ENCODE results near the gene CORO6.

Gene CORO6

GRCh38 chr17:29590411-29591145 lies 32.1 kb downstream of the CORO6 start:
- Histone ChIP-seq H3K9me3 (replicated peaks; ENCODE audit: insufficient read depth, low read length) (no peaks in the 10 kb centered on the region), H3K27ac (ENCODE audit: low read length) (no peak overlapping the region), H2AFZ (ENCODE audit: low read length) (peak overlapping the region; percentile 84), H3K4me2 (ENCODE audit: low read depth, low read length) (peak overlapping the region; percentile 99), H3K4me3 (ENCODE audit: low read length) (peak overlapping the region; percentile 84), H3K27me3 (replicated peaks; ENCODE audit: insufficient read depth, low read length) (no peaks in the 10 kb centered on the region), H3K9me2 (replicated peaks; ENCODE audit: insufficient read depth, low read length) (no peaks in the 10 kb centered on the region), H3K9ac (ENCODE audit: low read length) (peak overlapping the region; percentile 67; the same call in 1 of the 2 replicates), H3K4me1 (ENCODE audit: low read length) (peaks cover 36% of the 10 kb centered on the region), H3F3A (ENCODE audit: insufficient read depth, low read length) (peaks cover 6% of the 10 kb centered on the region; the same call in 1 of the 2 replicates), H3K79me2 (ENCODE audit: low read length) (peaks cover 34% of the 10 kb centered on the region), H3K36me3 (replicated peaks; ENCODE audit: insufficient read depth, low read length) (no peaks in the 10 kb centered on the region), H4K20me1 (ENCODE audit: insufficient read depth, low read length) (no peaks in the 10 kb centered on the region)
- no peak for DNase-seq
- TF ChIP-seq, protein P1, sequence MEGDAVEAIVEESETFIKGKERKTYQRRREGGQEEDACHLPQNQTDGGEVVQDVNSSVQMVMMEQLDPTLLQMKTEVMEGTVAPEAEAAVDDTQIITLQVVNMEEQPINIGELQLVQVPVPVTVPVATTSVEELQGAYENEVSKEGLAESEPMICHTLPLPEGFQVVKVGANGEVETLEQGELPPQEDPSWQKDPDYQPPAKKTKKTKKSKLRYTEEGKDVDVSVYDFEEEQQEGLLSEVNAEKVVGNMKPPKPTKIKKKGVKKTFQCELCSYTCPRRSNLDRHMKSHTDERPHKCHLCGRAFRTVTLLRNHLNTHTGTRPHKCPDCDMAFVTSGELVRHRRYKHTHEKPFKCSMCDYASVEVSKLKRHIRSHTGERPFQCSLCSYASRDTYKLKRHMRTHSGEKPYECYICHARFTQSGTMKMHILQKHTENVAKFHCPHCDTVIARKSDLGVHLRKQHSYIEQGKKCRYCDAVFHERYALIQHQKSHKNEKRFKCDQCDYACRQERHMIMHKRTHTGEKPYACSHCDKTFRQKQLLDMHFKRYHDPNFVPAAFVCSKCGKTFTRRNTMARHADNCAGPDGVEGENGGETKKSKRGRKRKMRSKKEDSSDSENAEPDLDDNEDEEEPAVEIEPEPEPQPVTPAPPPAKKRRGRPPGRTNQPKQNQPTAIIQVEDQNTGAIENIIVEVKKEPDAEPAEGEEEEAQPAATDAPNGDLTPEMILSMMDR (IDR thresholded peaks at IDR 0.05; ENCODE audit: low read length): no peak
- no peak for TF ChIP-seq EZH2phosphoT487 (IDR thresholded peaks at IDR 0.05; ENCODE audit: low read length)
- no peak for TF ChIP-seq EZH2 (optimal IDR thresholded peaks at IDR 0.05; ENCODE audit: low read depth, low read length)

- Histone ChIP-seq H3K9me3 (replicated peaks; ENCODE audit: insufficient read depth, low read length) (no peaks in the 10 kb centered on the region), H3K27ac (ENCODE audit: low read length) (no peak within 1 kb of the TSS; the same call in 1 of the 2 replicates), H3K4me2 (ENCODE audit: low read depth, low read length) (peak within 1 kb of the TSS; percentile 99), H3K9ac (ENCODE audit: low read length) (peak within 1 kb of the TSS; percentile 68), H3K79me2 (ENCODE audit: low read length) (peaks cover 42% of the 10 kb centered on the region), H3F3A (ENCODE audit: insufficient read depth, low read length) (peaks cover 6% of the 10 kb centered on the region; the same call in 1 of the 2 replicates), H4K20me1 (ENCODE audit: insufficient read depth, low read length) (no peaks in the 10 kb centered on the region), H3K4me3 (ENCODE audit: low read length) (peak within 1 kb of the TSS; percentile 84), H3K9me2 (replicated peaks; ENCODE audit: insufficient read depth, low read length) (no peaks in the 10 kb centered on the region), H2AFZ (ENCODE audit: low read length) (peak within 1 kb of the TSS; percentile 84), H3K36me3 (replicated peaks; ENCODE audit: insufficient read depth, low read length) (no peaks in the 10 kb centered on the region), H3K4me1 (ENCODE audit: low read length) (peaks cover 36% of the 10 kb centered on the region), H3K27me3 (replicated peaks; ENCODE audit: insufficient read depth, low read length) (no peaks in the 10 kb centered on the region)
- DNase-seq: peak; percentile 89
- TF ChIP-seq EZH2phosphoT487 (IDR thresholded peaks at IDR 0.05; ENCODE audit: low read length) (no peak), EZH2 (optimal IDR thresholded peaks at IDR 0.05; ENCODE audit: low read depth, low read length) (no peak)
- TF ChIP-seq, protein P1 (IDR thresholded peaks at IDR 0.05; ENCODE audit: low read length): no peak
Observed at GRCh38 chr17:29589524-29590410, 32.9 kb downstream of the CORO6 start, which contains the start of gene GIT1. Gene GIT1, minus strand, starts transcription at chr17:29589648. Its CDS starts 270 bp downstream, at chr17:29589378.

DNA sequence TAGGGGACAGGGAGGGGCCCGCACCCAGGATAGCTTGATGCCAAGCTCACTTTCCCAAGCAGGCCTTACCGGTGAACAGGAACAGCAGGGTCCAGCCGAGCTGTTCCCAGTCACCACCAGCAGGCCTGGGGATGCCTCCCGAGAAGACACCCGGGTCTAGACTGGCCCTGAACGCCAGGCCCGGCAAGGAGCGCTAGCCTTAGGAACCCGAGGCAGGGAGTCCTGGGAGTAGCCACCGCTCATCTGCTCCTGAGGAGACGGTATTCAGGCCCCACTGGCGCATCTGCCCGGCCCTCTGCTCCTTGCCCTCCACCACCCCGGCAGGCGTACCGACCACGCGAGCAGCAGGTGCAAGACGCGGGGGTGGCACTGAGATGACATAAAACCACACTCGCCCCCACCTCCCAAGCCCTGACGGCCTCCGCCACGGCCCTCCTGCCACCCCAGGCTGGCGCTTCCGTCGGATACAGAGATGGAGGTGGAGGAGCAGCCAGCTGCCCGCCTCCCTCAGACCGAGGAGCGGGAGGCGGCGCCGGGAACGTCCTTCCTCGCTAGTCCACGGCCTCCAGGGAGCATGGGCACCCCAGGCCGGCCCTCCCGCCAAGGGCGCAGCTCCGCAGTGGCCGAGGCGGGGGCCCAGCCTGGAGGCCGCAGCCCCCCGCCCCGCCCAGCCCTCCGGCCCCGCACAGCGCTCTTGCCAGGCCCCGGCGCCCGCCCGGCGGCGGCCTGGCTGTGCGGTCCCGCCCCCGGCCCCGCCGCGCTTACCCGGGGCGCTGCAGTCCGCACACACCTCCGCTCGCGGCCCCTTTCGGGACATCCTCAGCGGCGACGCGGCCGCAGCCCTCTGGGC lies 33.9 kb downstream of the CORO6 start:
- H2AFZ ChIP-seq (ENCODE audit: low read length): peak overlapping the region; percentile 57
- H3K4me1 ChIP-seq (ENCODE audit: low read length): peaks cover 32% of the 10 kb centered on the region
- peak overlapping the region; percentile 68; the same call in 1 of the 2 replicates for H3K9ac ChIP-seq (ENCODE audit: low read length)

More for the DNA sequence above, 33.9 kb downstream of the CORO6 start:
- Histone ChIP-seq H3K27me3 (replicated peaks; ENCODE audit: insufficient read depth, low read length) (no peaks in the 10 kb centered on the region), H4K20me1 (ENCODE audit: insufficient read depth, low read length) (no peaks in the 10 kb centered on the region), H3K9me2 (replicated peaks; ENCODE audit: insufficient read depth, low read length) (no peaks in the 10 kb centered on the region), H3K4me3 (ENCODE audit: low read length) (peak overlapping the region; percentile 78), H3K27ac (ENCODE audit: low read length) (no peak overlapping the region; the same call in 1 of the 2 replicates), H3K79me2 (ENCODE audit: low read length) (peaks cover 51% of the 10 kb centered on the region), H3K4me2 (ENCODE audit: low read depth, low read length) (peak overlapping the region; percentile 90), H3K36me3 (replicated peaks; ENCODE audit: insufficient read depth, low read length) (no peaks in the 10 kb centered on the region), H3K9me3 (replicated peaks; ENCODE audit: insufficient read depth, low read length) (no peaks in the 10 kb centered on the region), H3F3A (ENCODE audit: insufficient read depth, low read length) (peaks cover 6% of the 10 kb centered on the region; the same call in 1 of the 2 replicates)
- TF ChIP-seq, protein P1 (IDR thresholded peaks at IDR 0.05; ENCODE audit: low read length): no peak
- TF ChIP-seq EZH2phosphoT487 (IDR thresholded peaks at IDR 0.05; ENCODE audit: low read length): no peak
- TF ChIP-seq EZH2 (optimal IDR thresholded peaks at IDR 0.05; ENCODE audit: low read depth, low read length): no peak
- DNase-seq: peak; percentile 36
